GM23338 (cell line): ENCODE measurements around the gene SNX1. TPM values are rescaled to one million over a fixed set of nuclear protein-coding genes. Genes with fewer than 3 reads are reported as not detected.

Experiments used
- ATAC-seq: fragments of 200-7000 bp; cut with Tn5 transposase; 3 replicates; pipeline ENCODE4 v1.9.1; 2020
- DNase-seq: peaks from one replicate; pipeline ENCODE4 v3.0.0-alpha.2; 2015; ENCODE audit warnings: low spot score
- H2AFZ ChIP-seq: fragments of 200-600 bp; sonication (generic); 2 replicates; pipeline ENCODE4 v1.8.0; 2016; ENCODE audit warnings: antibody characterized with exemption, mild to moderate bottlenecking, moderate library complexity
- H3F3A ChIP-seq: fragments of 200-600 bp; sonication (generic); replicated peaks from 2 replicates; pipeline ENCODE4 v1.8.0; 2017; ENCODE audit warnings: antibody characterized with exemption, mixed run types, low read depth
- H3K27ac ChIP-seq: fragments of 200-600 bp; sonication (generic); 2 replicates; pipeline ENCODE4 v1.6.1; 2016; ENCODE audit warnings: low read depth
- H3K27me3 ChIP-seq: fragments of 200-600 bp; sonication (generic); 2 replicates; pipeline ENCODE4 v1.8.0; 2016; ENCODE audit warnings: mild to moderate bottlenecking, mixed run types, moderate library complexity; ENCODE audit not compliant: insufficient read depth
- H3K36me3 ChIP-seq: fragments of 200-600 bp; sonication (generic); 2 replicates; pipeline ENCODE4 v1.8.0; 2016; ENCODE audit warnings: mild to moderate bottlenecking; ENCODE audit not compliant: insufficient read depth
- H3K4me1 ChIP-seq: fragments of 200-600 bp; sonication (generic); 2 replicates; pipeline ENCODE4 v1.8.0; 2016; ENCODE audit warnings: mild to moderate bottlenecking, moderate library complexity; ENCODE audit not compliant: insufficient read depth
- H3K4me2 ChIP-seq: fragments of 200-600 bp; sonication (generic); 2 replicates; pipeline ENCODE4 v1.7.1; 2017; ENCODE audit warnings: mixed run types
- H3K4me3 ChIP-seq: fragments of 200-600 bp; sonication (generic); 2 replicates; pipeline ENCODE4 v1.6.1; 2016; ENCODE audit warnings: mixed run types
- H3K79me2 ChIP-seq: fragments of 200-600 bp; sonication (generic); replicated peaks from 2 replicates; pipeline ENCODE4 v1.8.0; 2017; ENCODE audit warnings: mild to moderate bottlenecking; ENCODE audit not compliant: insufficient read depth
- H3K9me2 ChIP-seq: fragments of 200-600 bp; sonication (generic); 2 replicates; pipeline ENCODE4 v1.8.0; 2017; ENCODE audit not compliant: insufficient read depth
- H4K20me1 ChIP-seq: fragments of 200-600 bp; sonication (generic); replicated peaks from 2 replicates; pipeline ENCODE4 v1.8.0; 2017; ENCODE audit warnings: mild to moderate bottlenecking; ENCODE audit not compliant: insufficient read depth
- H3K27ac Mint-ChIP-seq: 2 replicates; pipeline ENCODE4 v1.8.0; 2020; ENCODE audit warnings: inconsistent platforms, mild to moderate bottlenecking, moderate library complexity, mixed read lengths
- H3K27me3 Mint-ChIP-seq: 3 replicates; pipeline ENCODE4 v1.8.0; 2022; ENCODE audit warnings: low read depth, mild to moderate bottlenecking, moderate library complexity, mixed read lengths, inconsistent platforms; ENCODE audit not compliant: insufficient read depth, poor library complexity
- H3K36me3 Mint-ChIP-seq: 3 replicates; pipeline ENCODE4 v1.8.0; 2021; ENCODE audit warnings: low read depth, mild to moderate bottlenecking, inconsistent platforms, moderate library complexity, mixed read lengths
- H3K4me1 Mint-ChIP-seq: 3 replicates; pipeline ENCODE4 v1.8.0; 2020; ENCODE audit warnings: mild to moderate bottlenecking, inconsistent platforms, mixed read lengths
- H3K4me3 Mint-ChIP-seq: 3 replicates; pipeline ENCODE4 v1.8.0; 2021; ENCODE audit warnings: moderate library complexity, mild to moderate bottlenecking, inconsistent platforms, mixed read lengths
- H3K9me3 Mint-ChIP-seq: 3 replicates; pipeline ENCODE4 v1.8.0; 2020; ENCODE audit warnings: moderate library complexity, mild to moderate bottlenecking, inconsistent platforms, mixed read lengths
- EZH2 ChIP-seq: fragments of 200-600 bp; sonication (generic); IDR thresholded peaks from one replicate; pipeline ENCODE4 v1.8.0; 2017; ENCODE audit warnings: antibody characterized with exemption, mild to moderate bottlenecking, low read depth; ENCODE audit not compliant: unreplicated experiment
- NANOG ChIP-seq: IDR thresholded peaks from 2 replicates; pipeline ENCODE4 v1.6.1; 2016; ENCODE audit warnings: antibody characterized with exemption, borderline replicate concordance
- POLR2AphosphoS5 ChIP-seq: IDR thresholded peaks from 2 replicates; pipeline ENCODE4 v1.6.1; 2016; ENCODE audit warnings: antibody characterized with exemption, low read depth
- STAT1 ChIP-seq: IDR thresholded peaks from one replicate; pipeline ENCODE4 v1.6.1; 2016; ENCODE audit warnings: antibody characterized with exemption; ENCODE audit not compliant: unreplicated experiment
- polyA plus RNA-seq: library from polyadenylated mRNA; unstranded; fragments of >200 nt; fragmentation: Nextera tagmentation; extraction: Ambion mirVana; gene quantifications from 2 replicates; pipeline ENCODE4 v1.2.1, GENCODE V29; 2016
- total RNA-seq: library from RNA; depleted of rRNA; stranded (reverse); fragments of >200 nt; shearing (Covaris generic); gene quantifications from 2 replicates; pipeline ENCODE4 v1.2.3, GENCODE V29; 2014
- TF ChIP-seq, protein P1 (sequence below): IDR thresholded peaks from 2 replicates; pipeline ENCODE4 v1.6.1; 2016; ENCODE audit warnings: antibody characterized with exemption
- TF ChIP-seq, protein P2 (sequence below): IDR thresholded peaks from one replicate; pipeline ENCODE4 v1.6.1; 2018; ENCODE audit warnings: antibody characterized with exemption; ENCODE audit not compliant: unreplicated experiment
- TF ChIP-seq, protein P3 (sequence below), 2 experiments: fragments of 200-600 bp in 1 of 2; sonication (generic) in 1 of 2; conservative IDR thresholded peaks; 2 replicates each; pipeline versions ENCODE4 v1.5.1 to v1.6.1; 2016 to 2017; ENCODE audit warnings: antibody characterized with exemption in 2 of 2, low read depth in 2 of 2, mild to moderate bottlenecking in 2 of 2, moderate library complexity in 1 of 2

The SNX1 gene
- total and polyA plus RNA-seq, 2 experiments from 2014 or later = 33.3 to 33.8 TPM

DNA sequence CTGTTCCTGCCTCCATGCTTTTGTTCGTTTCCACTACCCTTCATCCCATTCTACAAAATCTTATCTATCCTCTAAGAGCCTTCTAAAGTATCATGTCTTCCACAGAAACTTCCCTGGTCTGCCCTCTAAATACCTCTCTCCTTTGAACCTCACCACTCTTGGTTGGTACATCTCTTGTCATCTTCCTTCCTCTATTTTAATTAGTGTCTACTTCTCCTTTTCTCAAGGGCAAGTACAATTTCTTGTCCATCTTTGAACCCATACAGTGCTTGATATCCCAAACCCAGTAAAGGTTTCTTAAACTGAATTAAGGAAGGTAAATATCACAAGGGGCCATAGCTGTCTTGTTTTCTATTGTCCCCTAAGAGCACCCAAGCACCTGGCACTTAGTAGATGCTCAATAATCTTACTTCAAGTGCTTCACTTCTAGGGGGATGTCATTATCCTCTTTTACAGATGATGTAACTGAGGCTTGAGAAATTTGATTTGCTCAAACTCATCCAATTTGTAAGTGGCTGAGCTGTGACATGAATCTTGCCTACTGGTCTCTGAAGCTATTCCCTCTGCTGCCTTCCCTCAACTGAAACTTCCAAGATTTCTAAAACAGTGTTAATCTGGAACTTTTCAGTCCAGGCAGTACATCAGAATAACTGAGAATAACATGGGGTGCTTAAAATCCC, 46.9 kb upstream of the SNX1 start:
- ATAC-seq = no peak
- Mint-ChIP-seq H3K4me3 (no peak overlapping the region), H3K27ac (no peak overlapping the region), H3K4me1 (peaks cover 9% of the 10 kb centered on the region), H3K36me3 (no peaks in the 10 kb centered on the region), H3K9me3 (no peaks in the 10 kb centered on the region), H3K27me3 (peaks cover 30% of the 10 kb centered on the region)
- Histone ChIP-seq H3K27me3 (peaks cover 37% of the 10 kb centered on the region), H2AFZ (no peak overlapping the region), H3K4me2 (no peak overlapping the region), H3K36me3 (no peaks in the 10 kb centered on the region), H3K27ac (no peak overlapping the region), H4K20me1 (no peaks in the 10 kb centered on the region), H3K4me1 (peaks cover 9% of the 10 kb centered on the region; the same call in 1 of the 2 replicates), H3K79me2 (no peaks in the 10 kb centered on the region), H3K4me3 (no peak overlapping the region), H3F3A (no peaks in the 10 kb centered on the region), H3K9me2 (no peaks in the 10 kb centered on the region)
- DNase-seq = no peak
- no peak for TF ChIP-seq POLR2AphosphoS5
- TF ChIP-seq, protein P1, sequence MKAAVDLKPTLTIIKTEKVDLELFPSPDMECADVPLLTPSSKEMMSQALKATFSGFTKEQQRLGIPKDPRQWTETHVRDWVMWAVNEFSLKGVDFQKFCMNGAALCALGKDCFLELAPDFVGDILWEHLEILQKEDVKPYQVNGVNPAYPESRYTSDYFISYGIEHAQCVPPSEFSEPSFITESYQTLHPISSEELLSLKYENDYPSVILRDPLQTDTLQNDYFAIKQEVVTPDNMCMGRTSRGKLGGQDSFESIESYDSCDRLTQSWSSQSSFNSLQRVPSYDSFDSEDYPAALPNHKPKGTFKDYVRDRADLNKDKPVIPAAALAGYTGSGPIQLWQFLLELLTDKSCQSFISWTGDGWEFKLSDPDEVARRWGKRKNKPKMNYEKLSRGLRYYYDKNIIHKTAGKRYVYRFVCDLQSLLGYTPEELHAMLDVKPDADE = no peak
- TF ChIP-seq, protein P2, sequence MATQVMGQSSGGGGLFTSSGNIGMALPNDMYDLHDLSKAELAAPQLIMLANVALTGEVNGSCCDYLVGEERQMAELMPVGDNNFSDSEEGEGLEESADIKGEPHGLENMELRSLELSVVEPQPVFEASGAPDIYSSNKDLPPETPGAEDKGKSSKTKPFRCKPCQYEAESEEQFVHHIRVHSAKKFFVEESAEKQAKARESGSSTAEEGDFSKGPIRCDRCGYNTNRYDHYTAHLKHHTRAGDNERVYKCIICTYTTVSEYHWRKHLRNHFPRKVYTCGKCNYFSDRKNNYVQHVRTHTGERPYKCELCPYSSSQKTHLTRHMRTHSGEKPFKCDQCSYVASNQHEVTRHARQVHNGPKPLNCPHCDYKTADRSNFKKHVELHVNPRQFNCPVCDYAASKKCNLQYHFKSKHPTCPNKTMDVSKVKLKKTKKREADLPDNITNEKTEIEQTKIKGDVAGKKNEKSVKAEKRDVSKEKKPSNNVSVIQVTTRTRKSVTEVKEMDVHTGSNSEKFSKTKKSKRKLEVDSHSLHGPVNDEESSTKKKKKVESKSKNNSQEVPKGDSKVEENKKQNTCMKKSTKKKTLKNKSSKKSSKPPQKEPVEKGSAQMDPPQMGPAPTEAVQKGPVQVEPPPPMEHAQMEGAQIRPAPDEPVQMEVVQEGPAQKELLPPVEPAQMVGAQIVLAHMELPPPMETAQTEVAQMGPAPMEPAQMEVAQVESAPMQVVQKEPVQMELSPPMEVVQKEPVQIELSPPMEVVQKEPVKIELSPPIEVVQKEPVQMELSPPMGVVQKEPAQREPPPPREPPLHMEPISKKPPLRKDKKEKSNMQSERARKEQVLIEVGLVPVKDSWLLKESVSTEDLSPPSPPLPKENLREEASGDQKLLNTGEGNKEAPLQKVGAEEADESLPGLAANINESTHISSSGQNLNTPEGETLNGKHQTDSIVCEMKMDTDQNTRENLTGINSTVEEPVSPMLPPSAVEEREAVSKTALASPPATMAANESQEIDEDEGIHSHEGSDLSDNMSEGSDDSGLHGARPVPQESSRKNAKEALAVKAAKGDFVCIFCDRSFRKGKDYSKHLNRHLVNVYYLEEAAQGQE = no peak
- TF ChIP-seq EZH2 = no peak
- no peak for TF ChIP-seq NANOG
- TF ChIP-seq STAT1 = no peak
- TF ChIP-seq, protein P3, sequence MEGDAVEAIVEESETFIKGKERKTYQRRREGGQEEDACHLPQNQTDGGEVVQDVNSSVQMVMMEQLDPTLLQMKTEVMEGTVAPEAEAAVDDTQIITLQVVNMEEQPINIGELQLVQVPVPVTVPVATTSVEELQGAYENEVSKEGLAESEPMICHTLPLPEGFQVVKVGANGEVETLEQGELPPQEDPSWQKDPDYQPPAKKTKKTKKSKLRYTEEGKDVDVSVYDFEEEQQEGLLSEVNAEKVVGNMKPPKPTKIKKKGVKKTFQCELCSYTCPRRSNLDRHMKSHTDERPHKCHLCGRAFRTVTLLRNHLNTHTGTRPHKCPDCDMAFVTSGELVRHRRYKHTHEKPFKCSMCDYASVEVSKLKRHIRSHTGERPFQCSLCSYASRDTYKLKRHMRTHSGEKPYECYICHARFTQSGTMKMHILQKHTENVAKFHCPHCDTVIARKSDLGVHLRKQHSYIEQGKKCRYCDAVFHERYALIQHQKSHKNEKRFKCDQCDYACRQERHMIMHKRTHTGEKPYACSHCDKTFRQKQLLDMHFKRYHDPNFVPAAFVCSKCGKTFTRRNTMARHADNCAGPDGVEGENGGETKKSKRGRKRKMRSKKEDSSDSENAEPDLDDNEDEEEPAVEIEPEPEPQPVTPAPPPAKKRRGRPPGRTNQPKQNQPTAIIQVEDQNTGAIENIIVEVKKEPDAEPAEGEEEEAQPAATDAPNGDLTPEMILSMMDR (conservative IDR thresholded peaks at IDR 0.05; ENCODE audit: low read depth in 2 of 2) = no peak
